DND-41 (cell line): ENCODE results near the gene INF2.

Experiments
- CTCF ChIP-seq: IDR thresholded peaks from 2 replicates; pipeline ENCODE4 v1.5.1; 2012; ENCODE audit warnings: borderline replicate concordance, low read length, moderate library complexity, mild to moderate bottlenecking; ENCODE audit not compliant: poor library complexity, severe bottlenecking; ENCODE audit errors: extremely low read depth
- EZH2 ChIP-seq: IDR thresholded peaks from 3 replicates; pipeline ENCODE4 v1.6.1; 2012; ENCODE audit warnings: borderline replicate concordance, low read depth, mild to moderate bottlenecking, moderate library complexity, low read length, inconsistent platforms; ENCODE audit not compliant: severe bottlenecking

- TF ChIP-seq CTCF = no peak
- TF ChIP-seq EZH2 = no peak
These were observed 7.7 kb upstream of the INF2 start for GRCh38 chr14:104681689-104682074.
